CD4-positive, alpha-beta T cell treated with Interleukin-10 for 1 hour (primary cell): ENCODE data around the gene EPC2.

Experiments used
- DNase-seq: peaks from one replicate; pipeline ENCODE4 v3.0.0-alpha.2; 2020

EPC2 gene, protein sequence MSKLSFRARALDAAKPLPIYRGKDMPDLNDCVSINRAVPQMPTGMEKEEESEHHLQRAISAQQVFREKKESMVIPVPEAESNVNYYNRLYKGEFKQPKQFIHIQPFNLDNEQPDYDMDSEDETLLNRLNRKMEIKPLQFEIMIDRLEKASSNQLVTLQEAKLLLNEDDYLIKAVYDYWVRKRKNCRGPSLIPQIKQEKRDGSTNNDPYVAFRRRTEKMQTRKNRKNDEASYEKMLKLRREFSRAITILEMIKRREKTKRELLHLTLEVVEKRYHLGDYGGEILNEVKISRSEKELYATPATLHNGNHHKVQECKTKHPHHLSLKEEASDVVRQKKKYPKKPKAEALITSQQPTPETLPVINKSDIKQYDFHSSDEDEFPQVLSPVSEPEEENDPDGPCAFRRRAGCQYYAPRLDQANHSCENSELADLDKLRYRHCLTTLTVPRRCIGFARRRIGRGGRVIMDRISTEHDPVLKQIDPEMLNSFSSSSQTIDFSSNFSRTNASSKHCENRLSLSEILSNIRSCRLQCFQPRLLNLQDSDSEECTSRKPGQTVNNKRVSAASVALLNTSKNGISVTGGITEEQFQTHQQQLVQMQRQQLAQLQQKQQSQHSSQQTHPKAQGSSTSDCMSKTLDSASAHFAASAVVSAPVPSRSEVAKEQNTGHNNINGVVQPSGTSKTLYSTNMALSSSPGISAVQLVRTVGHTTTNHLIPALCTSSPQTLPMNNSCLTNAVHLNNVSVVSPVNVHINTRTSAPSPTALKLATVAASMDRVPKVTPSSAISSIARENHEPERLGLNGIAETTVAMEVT

DNA sequence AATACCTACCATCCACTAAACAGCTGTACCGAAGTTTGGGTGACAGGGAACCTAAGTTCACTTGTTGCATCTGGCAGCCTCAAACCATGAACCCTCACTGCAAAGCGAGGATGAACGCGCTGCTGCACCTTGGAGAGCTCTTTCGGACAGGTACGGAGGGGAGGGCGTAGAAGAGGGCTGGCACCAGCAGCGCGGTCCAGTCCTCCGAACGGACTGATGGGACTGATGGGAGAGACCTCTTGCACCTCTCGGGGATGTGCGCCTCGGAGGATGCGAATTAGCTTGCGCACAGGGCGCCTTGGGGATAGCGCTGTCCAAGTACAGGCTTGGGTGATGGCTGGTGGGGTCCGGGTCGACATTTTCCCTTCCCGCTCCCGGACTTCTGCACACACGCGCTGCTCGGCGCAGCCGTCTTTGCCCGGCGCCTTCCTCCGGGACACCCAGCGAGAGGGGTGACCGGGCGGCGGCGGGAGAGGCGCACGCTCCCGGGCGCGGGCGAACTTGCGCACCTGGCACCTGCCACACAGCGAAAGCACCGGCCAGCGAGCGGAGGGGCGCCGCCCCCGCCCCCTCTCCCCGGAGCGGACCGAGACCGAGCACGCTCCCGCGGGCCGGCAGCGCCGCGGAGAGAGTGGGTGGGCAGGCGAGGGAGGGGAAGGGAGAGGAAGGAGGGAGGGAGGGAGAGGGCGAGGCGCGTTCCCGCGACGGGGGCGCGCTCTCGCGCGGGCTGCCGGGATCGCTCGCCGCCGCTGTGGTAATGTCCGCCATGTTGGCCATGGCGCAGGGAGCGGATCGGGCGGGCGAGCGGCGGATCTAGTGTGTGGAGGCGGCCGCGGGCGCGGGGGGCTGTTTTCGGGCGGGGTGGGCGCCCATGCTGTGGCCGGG, at the start of gene EPC2:
TSS of gene EPC2 (plus strand) at position 754 of the 885 bp plus-strand sequence. CDS start 267 bp downstream, outside the sequence.
- DNase-seq: peak; percentile 91

DNA sequence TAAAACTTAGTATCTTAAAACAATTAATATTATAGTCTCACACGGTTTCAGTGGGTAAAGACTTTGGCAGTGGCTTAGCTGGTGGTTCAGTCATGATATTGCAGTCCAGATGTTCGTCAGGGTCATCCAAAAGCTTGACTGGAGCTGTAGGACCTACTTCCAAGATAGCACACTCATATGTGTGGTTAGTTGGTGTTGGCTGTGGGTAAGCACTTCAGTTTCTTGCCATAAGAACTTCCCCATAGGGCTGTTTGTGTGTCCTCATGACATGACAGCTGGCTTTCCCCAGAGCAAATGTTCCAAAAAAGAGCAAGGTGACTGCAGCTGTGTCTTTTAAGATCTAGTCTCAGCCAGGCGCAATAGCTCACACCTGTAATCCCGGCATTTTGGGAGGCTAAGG, 48.5 kb upstream of the EPC2 start:
- no peak for DNase-seq

DNA sequence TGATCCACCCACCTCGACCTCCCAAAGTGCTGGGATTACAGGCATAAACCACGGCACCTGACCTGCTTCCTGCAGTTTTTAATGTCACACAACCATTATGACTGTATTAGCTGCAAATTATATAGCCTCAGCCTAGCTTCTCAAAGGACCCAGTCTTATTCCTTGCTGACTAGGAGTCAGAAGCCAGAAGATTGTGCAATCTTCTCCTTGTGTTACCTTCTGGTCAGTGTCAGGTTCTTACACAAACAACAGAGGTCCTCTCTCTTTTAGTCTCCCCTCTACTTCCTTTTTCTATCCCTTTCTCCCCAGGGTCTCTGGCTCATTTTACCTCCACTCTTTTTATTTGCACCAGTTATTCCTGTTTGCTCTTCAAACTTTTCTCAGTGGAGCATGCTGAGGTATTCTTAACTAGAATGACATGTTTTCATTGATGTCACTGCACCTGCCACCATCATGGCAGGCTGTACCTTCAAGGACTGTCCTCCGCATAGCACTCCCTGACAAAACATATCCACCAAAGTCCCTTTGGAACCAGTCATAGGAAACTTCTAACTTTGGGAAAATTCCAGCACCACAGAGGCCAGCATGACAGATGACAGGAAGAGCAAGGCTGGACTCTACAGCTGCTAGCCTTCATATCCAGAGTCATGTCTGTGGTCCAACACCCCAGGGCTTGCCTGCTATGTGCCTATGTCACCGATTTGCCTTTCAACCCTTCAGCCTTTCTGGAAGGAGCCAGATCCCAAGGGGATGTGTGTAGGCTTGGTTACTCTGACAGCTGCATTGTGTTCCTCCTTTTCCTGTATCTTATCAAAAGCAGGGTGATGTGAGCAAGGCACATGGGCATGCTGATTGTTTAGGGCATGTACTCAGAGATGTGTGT, 45.2 kb upstream of the EPC2 start:
- DNase-seq: no peak

DNA sequence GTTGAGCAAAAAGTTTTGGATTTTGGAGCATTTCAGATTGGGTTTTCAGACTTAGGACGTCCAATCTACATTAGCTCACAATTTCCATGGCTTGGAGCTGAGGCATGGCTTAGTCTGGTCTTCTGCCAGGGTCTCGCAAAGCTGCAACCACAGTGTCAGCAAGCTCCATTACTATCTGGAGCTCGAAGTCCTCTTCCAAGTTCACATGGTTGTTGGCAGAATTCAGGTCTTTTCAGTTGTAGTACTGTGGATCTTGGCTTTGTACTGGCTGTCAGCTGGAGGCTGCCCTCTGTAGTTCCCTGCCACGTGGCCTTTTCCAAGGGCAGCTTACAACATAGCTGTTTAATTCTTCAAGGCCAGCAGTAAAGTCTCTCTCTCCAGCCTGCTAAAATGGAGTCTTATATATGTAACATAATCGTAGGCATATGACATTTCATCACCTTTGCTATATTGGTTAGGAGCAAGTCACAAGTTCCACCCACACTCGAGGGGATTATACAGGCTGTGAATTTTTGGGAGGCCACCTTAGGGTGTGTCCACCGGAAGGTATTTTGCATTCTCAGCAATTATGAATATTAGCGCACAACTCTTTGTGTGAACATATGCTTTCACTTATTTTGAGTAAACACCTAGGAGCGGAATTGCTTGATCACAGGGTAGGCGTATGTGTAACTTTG, 41.5 kb upstream of the EPC2 start:
- DNase-seq: no peak

DNA sequence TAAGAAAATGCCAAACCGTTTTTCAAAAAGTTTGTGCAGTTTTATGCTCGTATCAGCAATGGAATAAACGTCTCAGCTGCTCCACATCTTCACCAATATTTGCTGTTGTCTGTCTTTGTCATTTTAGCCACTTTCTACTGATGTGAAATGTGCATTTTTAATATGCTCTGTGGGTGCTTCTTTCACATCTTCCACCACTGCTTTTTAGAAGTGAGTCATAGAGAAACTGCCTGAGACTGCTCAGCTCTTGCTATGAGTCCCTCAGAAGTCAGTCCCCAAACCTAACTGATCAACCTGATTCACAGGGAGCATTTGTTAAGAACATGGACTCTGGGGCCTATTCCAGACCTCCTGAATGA, 41.0 kb upstream of the EPC2 start:
- no peak for DNase-seq

DNA sequence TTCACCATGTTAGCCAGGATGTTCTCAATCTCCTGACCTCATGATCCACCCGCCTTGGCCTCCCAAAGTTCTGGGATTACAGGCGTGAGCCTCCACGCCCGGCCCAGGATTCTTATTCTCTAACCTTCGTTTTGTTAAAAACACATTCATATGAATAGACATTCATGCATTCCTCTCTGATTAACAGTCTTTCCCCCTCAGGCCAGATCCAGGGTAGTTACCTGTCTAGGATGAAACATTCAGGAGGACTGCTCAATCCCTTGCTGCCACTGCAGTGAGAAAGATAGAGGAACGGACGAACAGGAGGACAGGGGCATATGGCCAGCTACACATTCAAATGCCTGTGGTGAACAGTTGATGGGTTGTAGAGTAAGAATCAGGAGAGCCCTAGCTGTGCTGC, 39.6 kb upstream of the EPC2 start:
- DNase-seq: no peak

DNA sequence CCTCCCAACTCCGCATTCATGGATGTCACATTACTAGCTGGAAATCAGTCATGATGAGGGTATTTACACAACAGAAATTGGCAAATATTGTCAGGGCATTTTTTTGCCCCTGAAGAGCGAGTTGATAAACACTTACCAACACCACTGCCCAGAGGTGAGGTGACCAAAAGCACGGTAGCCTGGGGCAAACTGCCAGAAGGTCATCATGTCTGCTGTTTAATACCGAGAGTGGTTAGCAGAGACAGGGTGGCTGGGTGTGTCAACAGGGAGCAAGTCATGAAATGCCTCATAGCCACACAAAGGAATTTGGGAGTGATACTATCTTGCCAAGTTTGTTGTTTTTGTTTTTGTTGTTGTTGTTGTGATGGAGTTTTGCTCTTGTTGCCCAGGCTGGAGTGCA, 37.0 kb upstream of the EPC2 start:
- DNase-seq: no peak

DNA sequence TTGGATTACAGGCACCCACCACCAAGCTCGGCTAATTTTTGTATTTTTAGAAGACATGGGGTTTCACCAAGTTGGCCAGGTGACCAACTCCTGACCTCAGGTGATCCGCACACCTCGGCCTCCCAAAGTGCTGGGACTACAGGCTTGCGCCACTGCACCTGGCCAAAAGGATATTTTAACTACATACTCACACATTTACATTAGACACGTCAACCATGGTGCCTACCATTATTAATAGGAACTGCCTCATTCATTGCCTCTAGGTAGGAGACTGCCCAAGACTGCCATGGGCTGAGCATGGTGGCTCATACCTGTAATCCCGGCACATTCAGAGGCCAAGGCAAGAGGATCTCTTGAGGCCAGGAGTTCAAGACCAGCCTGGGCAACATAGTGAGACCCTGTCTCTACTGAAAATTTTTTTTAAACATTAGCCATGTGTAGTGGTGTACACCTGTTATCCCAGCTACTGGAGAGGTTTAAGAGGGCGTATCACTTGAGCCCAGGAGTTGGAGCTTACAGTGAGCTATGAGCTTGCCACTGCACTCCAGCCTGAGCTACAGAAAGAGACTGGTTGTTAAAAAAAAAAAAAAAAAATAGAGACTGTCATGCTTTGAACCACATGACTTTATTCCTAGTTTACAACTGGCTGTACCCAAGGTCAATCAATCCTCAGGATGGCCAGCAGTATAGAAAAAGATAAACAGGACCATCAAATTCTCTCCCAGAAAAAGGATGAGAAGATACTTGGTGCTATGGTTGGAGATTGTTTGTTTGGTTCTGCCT, 31.1 kb upstream of the EPC2 start:
- no peak for DNase-seq

DNA sequence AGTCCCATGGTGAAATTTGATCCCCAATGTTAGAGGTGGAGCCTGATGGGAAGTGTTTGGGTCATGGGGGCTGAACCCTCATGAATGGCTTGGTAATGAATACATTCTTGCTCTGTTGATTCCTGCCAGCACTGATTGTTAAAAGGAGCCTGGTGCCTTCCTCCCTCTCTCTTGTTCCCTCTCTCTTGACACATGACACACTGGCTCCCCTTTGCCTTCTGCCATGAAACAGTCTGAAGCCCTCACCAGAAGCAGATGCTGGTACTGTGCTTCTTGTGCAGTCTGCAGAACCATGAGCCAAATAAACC, 30.6 kb upstream of the EPC2 start:
- DNase-seq: no peak

DNA sequence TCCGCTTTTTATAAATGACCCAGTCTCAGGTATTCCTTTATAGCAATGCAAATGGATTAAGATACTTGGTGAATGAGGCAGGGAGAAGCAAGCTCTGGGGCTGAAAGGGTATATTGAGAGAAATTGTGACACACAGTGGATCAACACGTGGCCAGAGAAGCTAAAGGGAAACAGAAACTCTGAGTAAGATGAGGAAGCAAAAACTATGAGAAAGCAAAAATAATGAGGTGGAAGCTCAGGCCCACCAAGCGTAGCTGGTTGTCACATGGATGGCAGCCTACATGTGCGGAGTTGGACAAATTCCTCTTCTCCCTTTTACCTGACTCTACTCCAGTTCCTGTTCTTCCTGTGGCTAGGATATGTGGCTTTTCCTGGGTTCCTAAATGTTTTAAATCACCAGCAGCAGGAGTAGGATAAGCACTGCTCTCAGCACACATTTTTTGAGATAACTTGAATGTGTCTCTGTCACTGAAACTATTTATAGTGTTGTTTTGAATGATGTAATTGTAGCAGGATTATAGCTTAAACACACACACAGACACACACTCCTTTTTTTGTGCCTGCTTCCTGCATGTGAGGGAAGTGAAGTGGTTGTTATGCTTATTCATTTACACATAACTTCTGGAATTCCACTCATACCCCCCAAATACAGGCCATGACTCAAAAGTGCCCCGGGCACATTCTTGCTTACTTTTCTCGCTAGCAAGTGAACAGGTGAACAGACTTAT, 30.1 kb upstream of the EPC2 start:
- DNase-seq: no peak

DNA sequence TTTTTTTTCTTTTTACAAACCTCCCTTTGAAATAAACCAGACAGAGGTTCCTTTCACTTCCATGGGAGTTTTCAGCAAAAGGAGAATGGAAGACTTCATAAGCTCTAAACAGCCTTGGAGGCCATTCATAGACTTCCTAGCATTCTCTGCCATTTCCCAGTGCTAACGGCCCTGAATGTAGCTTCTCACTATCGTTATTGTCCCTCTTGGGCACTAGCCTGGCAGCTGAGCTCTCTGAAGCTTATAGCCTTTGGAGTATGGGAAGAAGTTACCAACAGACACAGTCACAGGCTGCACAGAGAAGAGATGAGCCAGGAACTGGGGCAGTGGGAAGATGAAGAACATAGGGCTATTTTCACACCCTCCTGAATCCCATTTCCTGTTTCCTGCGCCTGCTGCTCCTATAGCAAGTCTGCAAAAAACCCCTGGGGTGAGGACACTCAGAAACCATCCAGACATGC, 29.1 kb upstream of the EPC2 start:
- no peak for DNase-seq

DNA sequence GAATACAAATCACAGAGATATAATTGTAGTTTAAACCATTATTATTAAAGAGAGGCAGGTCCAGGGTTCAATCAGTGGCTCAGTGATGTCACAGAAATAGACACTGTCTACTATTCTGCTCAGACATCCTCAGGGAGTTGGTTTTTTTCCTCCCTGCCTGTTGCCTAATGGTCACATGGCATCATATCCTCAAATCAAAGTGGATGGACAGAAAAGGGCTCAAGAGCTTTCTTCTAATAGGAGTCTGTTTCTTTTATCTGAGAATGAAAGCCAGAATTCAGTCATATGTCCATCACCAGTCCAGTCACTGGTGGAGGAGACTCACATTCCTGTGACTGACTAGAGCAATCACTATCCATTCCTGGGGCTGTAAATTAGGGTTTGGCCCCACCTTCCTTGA, 27.9 kb upstream of the EPC2 start:
- DNase-seq: no peak

DNA sequence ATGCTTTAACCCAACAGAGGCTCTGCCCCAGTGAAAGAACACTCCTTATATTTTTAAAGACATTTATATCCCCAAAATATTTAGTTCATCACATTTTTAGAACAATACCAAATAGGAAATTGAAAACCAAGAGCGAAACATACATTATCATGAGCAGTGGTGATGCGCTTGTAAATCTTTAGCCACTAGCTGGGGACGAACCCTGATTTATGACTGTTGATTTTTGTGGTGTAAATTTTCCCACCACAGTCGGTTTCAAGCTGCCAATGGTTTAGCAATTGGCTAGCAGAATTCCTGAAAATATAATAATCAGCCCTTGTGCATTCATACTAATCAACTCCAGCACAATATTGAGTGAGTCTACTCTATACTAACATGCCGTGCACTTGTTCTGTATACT, 27.3 kb upstream of the EPC2 start:
- no peak for DNase-seq

DNA sequence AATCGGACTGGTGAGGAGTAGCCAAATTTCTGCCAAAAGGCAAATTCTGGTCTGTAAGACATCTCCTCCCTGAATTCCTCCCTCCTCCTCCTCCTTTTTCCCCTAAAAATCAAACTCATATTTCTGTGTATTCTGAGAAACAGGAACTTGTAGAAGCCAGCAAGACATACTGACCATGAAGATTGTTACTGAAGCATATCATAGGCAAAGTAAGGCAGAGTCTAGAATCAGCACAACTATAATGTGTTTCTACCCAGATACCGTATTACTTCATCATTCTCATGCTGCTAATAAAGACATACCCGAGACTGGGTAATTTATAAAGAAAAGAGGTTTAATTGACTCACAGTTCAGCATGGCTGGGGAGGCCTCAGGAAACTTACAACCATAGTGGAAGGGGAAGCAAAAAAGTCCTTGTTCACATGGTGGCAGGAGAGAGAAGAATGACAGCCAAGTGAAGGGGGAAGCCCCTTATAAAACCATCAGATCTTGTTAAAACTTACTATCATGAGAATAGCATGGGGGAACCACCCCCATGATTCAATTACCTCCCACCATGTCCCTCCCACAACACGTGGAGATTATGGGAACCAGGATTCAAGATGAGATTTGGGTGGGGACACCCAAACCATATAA, 24.9 kb upstream of the EPC2 start:
- DNase-seq: no peak

DNA sequence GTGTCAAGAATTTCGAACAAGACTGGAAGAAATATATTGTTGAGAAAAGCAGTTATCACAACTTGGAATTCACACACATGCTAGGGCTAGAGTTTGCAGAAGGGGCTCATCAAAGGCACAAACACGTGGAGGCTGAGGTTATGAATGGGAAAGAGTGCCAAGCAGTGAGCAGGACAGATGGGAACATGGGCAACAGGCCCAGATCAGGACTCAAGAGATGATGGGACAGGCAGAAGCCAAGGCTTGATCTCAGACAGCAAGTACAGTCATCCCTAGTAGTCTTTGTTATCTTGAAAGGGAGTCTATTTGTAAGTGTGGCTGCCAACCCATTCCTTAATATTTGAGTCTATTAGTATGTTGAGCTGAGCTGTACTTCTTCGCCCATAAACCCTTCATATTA, 22.2 kb upstream of the EPC2 start:
- DNase-seq: no peak

DNA sequence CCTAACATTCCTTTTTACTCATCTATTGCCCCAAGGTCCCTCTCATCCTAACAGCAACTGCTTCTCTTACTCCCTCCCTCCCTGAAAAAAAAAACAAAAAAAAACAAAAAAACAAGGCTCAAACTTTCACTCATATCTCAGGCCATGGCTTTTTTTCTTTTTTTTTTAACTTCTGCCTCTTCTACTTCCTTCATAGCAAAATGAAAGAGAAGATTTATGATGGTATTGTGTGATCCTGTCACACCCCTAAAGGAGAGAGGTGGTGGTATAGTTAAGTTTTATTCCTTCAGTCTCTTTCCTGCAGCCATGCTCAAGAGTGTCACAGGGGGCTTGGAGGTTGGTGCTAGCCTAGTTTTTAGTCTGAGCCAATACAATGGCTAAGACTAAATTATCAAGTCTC, 21.5 kb upstream of the EPC2 start:
- no peak for DNase-seq

DNA sequence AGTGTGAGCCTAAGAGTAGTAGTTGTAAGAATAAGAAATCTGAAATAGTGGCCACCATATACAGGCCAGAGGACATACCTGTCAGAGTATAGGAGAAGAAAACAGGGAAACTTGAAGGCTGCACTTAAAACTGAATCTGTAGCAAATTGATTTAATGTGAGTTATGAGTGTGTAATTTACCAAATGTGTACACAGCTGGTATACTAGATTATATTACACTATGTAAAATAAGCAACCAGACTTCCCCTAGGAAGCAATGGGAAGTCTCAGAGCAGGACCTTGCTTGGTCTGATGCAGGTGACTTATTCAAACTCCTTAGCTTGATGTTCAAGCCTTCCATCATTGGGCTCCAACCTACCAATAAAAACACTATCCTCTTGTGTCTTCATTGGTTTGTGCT, 17.3 kb upstream of the EPC2 start:
- DNase-seq: no peak

DNA sequence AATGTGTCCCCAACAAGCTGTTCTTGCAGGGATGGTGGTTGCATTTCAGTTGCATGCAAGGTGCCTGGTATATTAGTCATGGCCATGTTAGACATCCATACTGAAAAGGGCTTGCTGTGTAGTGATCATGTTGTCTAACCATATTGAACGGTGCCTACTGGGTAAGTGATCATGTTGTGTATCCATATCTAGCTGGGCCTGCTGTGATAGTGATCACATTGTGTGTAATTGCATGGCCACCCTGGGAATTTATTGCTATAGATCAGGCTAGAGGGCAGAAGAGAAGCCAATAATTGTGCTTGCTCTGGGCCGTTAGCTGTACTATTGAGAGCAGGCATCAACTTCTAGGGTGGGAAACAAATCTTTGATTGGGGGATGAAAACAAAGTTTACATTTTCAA, 9.8 kb upstream of the EPC2 start:
- DNase-seq: no peak

DNA sequence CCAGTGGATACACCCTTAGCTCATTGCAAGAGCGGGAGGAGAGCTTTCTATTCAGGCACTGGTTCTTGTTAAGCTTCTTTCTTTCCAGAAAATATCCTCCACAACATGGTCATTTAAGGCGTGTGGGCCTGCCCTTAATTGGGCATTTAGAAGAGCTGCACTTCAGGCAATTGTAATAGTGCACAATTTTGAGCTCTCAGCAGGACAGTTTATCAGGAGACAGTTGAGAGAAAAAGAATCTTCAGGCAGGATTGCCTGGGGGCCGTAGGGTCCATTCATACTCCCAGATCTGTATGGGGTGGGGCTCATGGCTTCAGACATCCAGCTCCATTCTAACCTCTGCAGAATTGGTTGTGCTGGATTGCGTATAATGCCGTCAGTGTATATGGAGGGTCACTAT, 6.0 kb upstream of the EPC2 start:
- DNase-seq: no peak

DNA sequence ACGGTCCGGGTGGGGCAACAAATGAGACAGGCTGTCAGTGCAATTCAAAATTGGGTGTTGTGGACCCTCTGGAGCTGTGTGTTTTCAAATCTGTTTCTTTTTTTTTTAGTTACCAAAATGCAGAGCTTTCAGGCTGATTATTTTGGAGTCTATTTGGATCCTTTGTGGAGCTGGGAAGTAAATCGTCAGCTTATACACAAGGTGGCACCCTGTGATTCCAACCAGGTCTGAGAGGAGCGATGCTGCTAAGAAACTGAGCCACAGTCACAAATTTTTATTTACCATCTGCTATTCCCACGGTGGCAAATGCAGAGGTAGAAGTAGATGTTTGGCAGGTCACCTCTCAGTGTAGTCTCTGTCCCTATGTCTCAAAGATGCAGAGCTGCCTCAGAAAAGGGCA, 3.8 kb upstream of the EPC2 start:
- DNase-seq: no peak
